ENCODE measurements around the gene NFKBIA. TPM values are rescaled to one million over a fixed set of nuclear protein-coding genes. Genes with fewer than 3 reads are reported as not detected.

The NFKBIA gene
- total and polyA plus RNA-seq, 2 of the 8 experiments (the other 6 are each of a cell fraction or from before 2014, with no cell fraction given): 25.9 to 49.7 TPM

GRCh38 chr14:35406506-35407305, 2.2 kb upstream of the NFKBIA start (continued):
- TF ChIP-seq E2F6 (IDR thresholded peaks at IDR 0.05): no peak

All from H1 (cell line).